HepG2 (cell line): Measurements from ENCODE around the gene BCAS4. TPM values are rescaled to one million over a fixed set of nuclear protein-coding genes. Genes with fewer than 3 reads are reported as not detected.

Experiments
- ARNTL ChIP-seq: sonication (generic); formaldehyde crosslinking; IDR thresholded peaks from 2 replicates; pipeline ENCODE4 v1.4.0; 2020; ENCODE audit warnings: mild to moderate bottlenecking, missing genetic modification reagents
- CREM ChIP-seq, 2 experiments: sonication (generic) in 1 of 2; formaldehyde crosslinking in 1 of 2; IDR thresholded peaks; 2 replicates each; pipeline versions ENCODE4 v1.4.0 to v1.6.1; 2016 to 2020; ENCODE audit warnings: antibody characterized with exemption in 1 of 2, mild to moderate bottlenecking in 1 of 2, missing genetic modification reagents in 1 of 2
- FIP1L1 ChIP-seq: fragments of 200-400 bp; formaldehyde crosslinking; IDR thresholded peaks from 2 replicates; pipeline ENCODE4 v1.6.1; 2018; ENCODE audit warnings: low read depth, mild to moderate bottlenecking, low read length, moderate library complexity, borderline replicate concordance; ENCODE audit not compliant: insufficient read depth
- FOSL2 ChIP-seq: sonication (generic); formaldehyde crosslinking; IDR thresholded peaks from 2 replicates; pipeline ENCODE4 v1.4.0; 2020; ENCODE audit warnings: missing genetic modification reagents
- FOXC1 ChIP-seq: sonication (generic); formaldehyde crosslinking; IDR thresholded peaks from 2 replicates; pipeline ENCODE4 v1.8.0; 2022; ENCODE audit warnings: mild to moderate bottlenecking, missing genetic modification reagents, borderline replicate concordance
- MED13 ChIP-seq: sonication (generic); formaldehyde crosslinking; IDR thresholded peaks from 2 replicates; pipeline ENCODE4 v1.5.0; 2020; ENCODE audit warnings: missing genetic modification reagents
- MEIS1 ChIP-seq: sonication (generic); formaldehyde crosslinking; IDR thresholded peaks from 2 replicates; pipeline ENCODE4 v1.9.0; 2021; ENCODE audit warnings: mild to moderate bottlenecking, missing genetic modification reagents, moderate library complexity, borderline replicate concordance
- RXRB ChIP-seq: IDR thresholded peaks from 2 replicates; pipeline ENCODE4 v1.6.1; 2016; ENCODE audit warnings: borderline replicate concordance, missing genetic modification reagents, missing compliant biosample characterization
- THYN1 ChIP-seq: sonication (generic); formaldehyde crosslinking; IDR thresholded peaks from 2 replicates; pipeline ENCODE4 v1.8.1; 2023; ENCODE audit warnings: low read depth, mild to moderate bottlenecking, moderate library complexity, missing genetic modification reagents, borderline replicate concordance
- ZMYM4 ChIP-seq: sonication (generic); formaldehyde crosslinking; IDR thresholded peaks from 2 replicates; pipeline ENCODE4 v1.8.1; 2023; ENCODE audit warnings: mild to moderate bottlenecking, missing genetic modification reagents
- ZNF24 ChIP-seq: fragments of 450-650 bp; IDR thresholded peaks from 2 replicates; pipeline ENCODE4 v1.6.1; 2017; ENCODE audit warnings: antibody characterized with exemption, mild to moderate bottlenecking
- ZNF556 ChIP-seq: sonication (generic); formaldehyde crosslinking; IDR thresholded peaks from 2 replicates; pipeline ENCODE4 v1.4.0; 2020; ENCODE audit warnings: mild to moderate bottlenecking, missing genetic modification reagents, borderline replicate concordance
- ZNF569 ChIP-seq: sonication (generic); formaldehyde crosslinking; IDR thresholded peaks from 2 replicates; pipeline ENCODE4 v1.5.0; 2020; ENCODE audit warnings: mild to moderate bottlenecking, missing genetic modification reagents, moderate library complexity, borderline replicate concordance
- ZNF629 ChIP-seq: sonication (generic); formaldehyde crosslinking; conservative IDR thresholded peaks from 2 replicates; pipeline ENCODE4 v1.5.0; 2020; ENCODE audit warnings: missing genetic modification reagents
- ZSCAN22 ChIP-seq: sonication (generic); formaldehyde crosslinking; IDR thresholded peaks from 2 replicates; pipeline ENCODE4 v1.4.0; 2020; ENCODE audit warnings: mild to moderate bottlenecking, missing genetic modification reagents
- polyA plus RNA-seq, 8 experiments: library from polyadenylated mRNA; depleted of rRNA in 3 of 8; stranded (reverse) in 7 of 8; unstranded in 1 of 8; fragments of >200 nt; fragmentation: Illumina TruSeq in 4 of 8; extraction: Trizol in 4 of 8; gene quantifications; 2 replicates each; pipeline versions ENCODE4 v1.2.1 to v1.2.3, GENCODE V29; 2011 to 2016; ENCODE audit warnings: low read depth in 4 of 8, missing spikeins in 1 of 8, mixed read lengths in 1 of 8; ENCODE audit not compliant: insufficient read depth in 1 of 8
- total RNA-seq, 5 experiments: library from RNA; depleted of rRNA; stranded (reverse); fragments of >200 nt; fragmentation: Illumina TruSeq; extraction: Trizol; gene quantifications; 2 replicates each; pipeline ENCODE4 v1.2.3, GENCODE V29; 2016; ENCODE audit warnings: low read depth in 1 of 5
- TF ChIP-seq, protein P1 (sequence below): sonication (generic); formaldehyde crosslinking; IDR thresholded peaks from 2 replicates; pipeline ENCODE4 v1.4.0; 2020; ENCODE audit warnings: missing genetic modification reagents
- TF ChIP-seq, protein P2 (sequence below): sonication (generic); formaldehyde crosslinking; IDR thresholded peaks from 2 replicates; pipeline ENCODE4 v1.5.1; 2020; ENCODE audit warnings: missing genetic modification reagents, mild to moderate bottlenecking, borderline replicate concordance
- TF ChIP-seq, protein P3 (sequence below): IDR thresholded peaks from 2 replicates; pipeline ENCODE4 v1.6.1; 2016; ENCODE audit warnings: low read depth
- TF ChIP-seq, protein P4 (sequence below): IDR thresholded peaks from 2 replicates; pipeline ENCODE4 v1.6.1; 2012; ENCODE audit warnings: low read depth, low read length, improper control_type of control experiment
- TF ChIP-seq, protein P5 (sequence below): sonication (generic); formaldehyde crosslinking; IDR thresholded peaks from 2 replicates; pipeline ENCODE4 v1.8.1; 2023; ENCODE audit warnings: mild to moderate bottlenecking, missing genetic modification reagents

Gene BCAS4
- total and polyA plus RNA-seq, 2 of the 13 experiments (the other 11 are each of a cell fraction or from before 2014, with no cell fraction given) = 7.2 to 8.0 TPM

DNA sequence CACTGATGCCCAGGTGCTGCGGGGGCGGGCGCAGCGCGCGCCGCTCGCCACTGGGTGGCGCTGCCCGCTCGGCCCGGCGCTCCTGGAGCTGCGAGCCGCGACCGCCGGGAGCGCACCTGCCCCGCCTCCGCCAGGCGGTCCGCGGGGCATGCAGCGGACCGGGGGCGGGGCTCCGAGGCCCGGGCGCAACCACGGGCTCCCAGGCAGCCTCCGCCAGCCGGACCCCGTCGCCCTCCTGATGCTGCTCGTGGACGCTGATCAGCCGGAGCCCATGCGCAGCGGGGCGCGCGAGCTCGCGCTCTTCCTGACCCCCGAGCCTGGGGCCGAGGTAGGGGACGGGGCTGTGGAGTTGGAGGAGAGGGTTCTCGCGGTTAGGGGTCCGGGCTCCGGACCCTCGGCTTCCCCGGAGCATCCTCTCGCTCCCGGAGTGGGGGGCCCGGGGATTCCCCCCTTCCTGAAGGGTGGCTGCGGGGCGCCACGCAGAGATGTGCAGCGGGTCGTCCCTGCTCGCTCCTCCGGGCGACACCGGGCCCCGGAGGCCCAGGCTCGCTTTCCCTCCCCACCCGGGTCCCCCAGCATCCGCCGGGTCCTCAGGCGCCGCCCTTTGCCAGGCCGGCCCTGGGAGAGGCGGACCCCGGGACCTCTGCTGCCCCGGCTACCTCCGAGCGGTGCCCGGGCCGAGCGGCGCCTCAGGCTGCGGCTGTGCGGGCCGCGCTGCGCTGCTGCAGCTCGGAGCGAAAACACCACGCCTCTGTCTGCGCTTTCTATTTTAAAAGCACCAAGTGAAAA, at the start of gene BCAS4 (continued):
- TF ChIP-seq CREM (IDR thresholded peaks at IDR 0.05) = no peak
- TF ChIP-seq CREM (CRISPR knock-in tag; IDR thresholded peaks at IDR 0.05) = peak; percentile 42; the same call in 1 of the 2 replicates
- TF ChIP-seq ZNF569 (CRISPR knock-in tag) = no peak
- TF ChIP-seq ZSCAN22 (CRISPR knock-in tag) = no peak
- TF ChIP-seq FOSL2 (CRISPR knock-in tag) = peak; percentile 16; the same call in 1 of the 2 replicates
- TF ChIP-seq MED13 (CRISPR knock-in tag) = 0 out of 2 replicates have a peak, but pooled peaks have one; percentile 67
- TF ChIP-seq MEIS1 (CRISPR knock-in tag) = no peak
- TF ChIP-seq ZMYM4 (CRISPR knock-in tag) = 0 out of 2 replicates have a peak, but pooled peaks have one; percentile 41
- TF ChIP-seq, protein P1, sequence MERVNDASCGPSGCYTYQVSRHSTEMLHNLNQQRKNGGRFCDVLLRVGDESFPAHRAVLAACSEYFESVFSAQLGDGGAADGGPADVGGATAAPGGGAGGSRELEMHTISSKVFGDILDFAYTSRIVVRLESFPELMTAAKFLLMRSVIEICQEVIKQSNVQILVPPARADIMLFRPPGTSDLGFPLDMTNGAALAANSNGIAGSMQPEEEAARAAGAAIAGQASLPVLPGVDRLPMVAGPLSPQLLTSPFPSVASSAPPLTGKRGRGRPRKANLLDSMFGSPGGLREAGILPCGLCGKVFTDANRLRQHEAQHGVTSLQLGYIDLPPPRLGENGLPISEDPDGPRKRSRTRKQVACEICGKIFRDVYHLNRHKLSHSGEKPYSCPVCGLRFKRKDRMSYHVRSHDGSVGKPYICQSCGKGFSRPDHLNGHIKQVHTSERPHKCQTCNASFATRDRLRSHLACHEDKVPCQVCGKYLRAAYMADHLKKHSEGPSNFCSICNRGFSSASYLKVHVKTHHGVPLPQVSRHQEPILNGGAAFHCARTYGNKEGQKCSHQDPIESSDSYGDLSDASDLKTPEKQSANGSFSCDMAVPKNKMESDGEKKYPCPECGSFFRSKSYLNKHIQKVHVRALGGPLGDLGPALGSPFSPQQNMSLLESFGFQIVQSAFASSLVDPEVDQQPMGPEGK (CRISPR knock-in tag) = peak; percentile 42; the same call in 1 of the 2 replicates
- TF ChIP-seq, protein P2, sequence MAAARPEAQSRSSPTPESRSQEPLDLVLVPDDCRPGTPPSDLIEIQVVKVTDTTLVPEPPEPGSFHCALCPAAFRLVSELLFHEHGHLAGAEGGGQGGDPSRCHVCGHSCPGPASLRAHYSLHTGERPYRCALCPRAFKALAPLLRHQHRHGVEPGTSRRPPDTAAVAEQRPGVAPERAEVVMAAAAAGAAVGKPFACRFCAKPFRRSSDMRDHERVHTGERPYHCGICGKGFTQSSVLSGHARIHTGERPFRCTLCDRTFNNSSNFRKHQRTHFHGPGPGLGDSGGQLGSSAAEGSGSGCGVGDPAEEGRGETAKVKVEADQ (CRISPR knock-in tag) = peak; percentile 41; the same call in 1 of the 2 replicates
- TF ChIP-seq THYN1 (CRISPR knock-in tag) = no peak
- TF ChIP-seq, protein P3, sequence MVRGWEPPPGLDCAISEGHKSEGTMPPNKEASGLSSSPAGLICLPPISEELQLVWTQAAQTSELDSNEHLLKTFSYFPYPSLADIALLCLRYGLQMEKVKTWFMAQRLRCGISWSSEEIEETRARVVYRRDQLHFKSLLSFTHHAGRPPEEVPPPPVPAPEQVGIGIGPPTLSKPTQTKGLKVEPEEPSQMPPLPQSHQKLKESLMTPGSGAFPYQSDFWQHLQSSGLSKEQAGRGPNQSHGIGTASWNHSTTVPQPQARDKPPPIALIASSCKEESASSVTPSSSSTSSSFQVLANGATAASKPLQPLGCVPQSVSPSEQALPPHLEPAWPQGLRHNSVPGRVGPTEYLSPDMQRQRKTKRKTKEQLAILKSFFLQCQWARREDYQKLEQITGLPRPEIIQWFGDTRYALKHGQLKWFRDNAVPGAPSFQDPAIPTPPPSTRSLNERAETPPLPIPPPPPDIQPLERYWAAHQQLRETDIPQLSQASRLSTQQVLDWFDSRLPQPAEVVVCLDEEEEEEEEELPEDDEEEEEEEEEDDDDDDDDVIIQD (CRISPR knock-in tag) = 0 out of 2 replicates have a peak, but pooled peaks have one; percentile 7
- TF ChIP-seq, protein P4, sequence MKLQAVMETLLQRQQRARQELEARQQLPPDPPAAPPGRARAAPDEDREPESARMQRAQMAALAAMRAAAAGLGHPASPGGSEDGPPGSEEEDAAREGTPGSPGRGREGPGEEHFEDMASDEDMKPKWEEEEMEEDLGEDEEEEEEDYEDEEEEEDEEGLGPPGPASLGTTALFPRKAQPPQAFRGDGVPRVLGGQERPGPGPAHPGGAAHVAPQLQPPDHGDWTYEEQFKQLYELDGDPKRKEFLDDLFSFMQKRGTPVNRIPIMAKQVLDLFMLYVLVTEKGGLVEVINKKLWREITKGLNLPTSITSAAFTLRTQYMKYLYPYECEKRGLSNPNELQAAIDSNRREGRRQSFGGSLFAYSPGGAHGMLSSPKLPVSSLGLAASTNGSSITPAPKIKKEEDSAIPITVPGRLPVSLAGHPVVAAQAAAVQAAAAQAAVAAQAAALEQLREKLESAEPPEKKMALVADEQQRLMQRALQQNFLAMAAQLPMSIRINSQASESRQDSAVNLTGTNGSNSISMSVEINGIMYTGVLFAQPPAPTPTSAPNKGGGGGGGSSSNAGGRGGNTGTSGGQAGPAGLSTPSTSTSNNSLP = peak; percentile 61; the same call in 1 of the 2 replicates
- peak; percentile 54; the same call in 1 of the 2 replicates for TF ChIP-seq ARNTL
- no peak for TF ChIP-seq FIP1L1
- peak; percentile 51; the same call in 1 of the 2 replicates for TF ChIP-seq ZNF556 (CRISPR knock-in tag)
- no peak for TF ChIP-seq RXRB (CRISPR knock-in tag)
- TF ChIP-seq ZNF24 = no peak
- no peak; the same call in 1 of the 2 replicates for TF ChIP-seq FOXC1 (CRISPR knock-in tag)
- TF ChIP-seq, protein P5, sequence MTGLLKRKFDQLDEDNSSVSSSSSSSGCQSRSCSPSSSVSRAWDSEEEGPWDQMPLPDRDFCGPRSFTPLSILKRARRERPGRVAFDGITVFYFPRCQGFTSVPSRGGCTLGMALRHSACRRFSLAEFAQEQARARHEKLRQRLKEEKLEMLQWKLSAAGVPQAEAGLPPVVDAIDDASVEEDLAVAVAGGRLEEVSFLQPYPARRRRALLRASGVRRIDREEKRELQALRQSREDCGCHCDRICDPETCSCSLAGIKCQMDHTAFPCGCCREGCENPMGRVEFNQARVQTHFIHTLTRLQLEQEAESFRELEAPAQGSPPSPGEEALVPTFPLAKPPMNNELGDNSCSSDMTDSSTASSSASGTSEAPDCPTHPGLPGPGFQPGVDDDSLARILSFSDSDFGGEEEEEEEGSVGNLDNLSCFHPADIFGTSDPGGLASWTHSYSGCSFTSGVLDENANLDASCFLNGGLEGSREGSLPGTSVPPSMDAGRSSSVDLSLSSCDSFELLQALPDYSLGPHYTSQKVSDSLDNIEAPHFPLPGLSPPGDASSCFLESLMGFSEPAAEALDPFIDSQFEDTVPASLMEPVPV (CRISPR knock-in tag) = no peak; the same call in 1 of the 2 replicates
- no peak for TF ChIP-seq ZNF629 (CRISPR knock-in tag)
